Measurements from ENCODE around the gene MED12. TPM values are rescaled to one million over a fixed set of nuclear protein-coding genes. Genes with fewer than 3 reads are reported as not detected.

Gene MED12
- total and polyA plus RNA-seq, 7 experiments from 2014 or later: 12.5 to 104 (median 73.3) TPM

DNA sequence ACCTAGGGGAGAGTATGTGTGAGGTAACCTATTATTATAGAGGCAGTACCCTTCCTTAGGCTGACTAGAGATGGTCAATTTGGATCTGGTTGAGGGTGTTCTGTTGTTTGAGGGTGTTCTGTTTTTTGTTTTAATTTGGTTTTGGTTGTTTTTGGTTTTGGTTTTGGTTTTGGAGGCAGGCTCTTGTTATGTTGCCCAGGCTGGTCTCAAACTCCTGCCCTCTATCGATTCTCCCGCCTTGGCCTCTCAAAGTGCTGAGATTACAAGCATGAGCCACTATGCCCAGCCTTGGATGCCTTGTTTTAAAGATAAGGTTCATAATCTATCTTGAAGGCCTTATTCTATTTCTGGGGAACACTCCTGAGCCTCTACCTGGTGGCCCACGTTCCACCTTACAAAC, 12.8 kb upstream of the MED12 start:
- Histone ChIP-seq H3K27me3 (ENCODE audit: control insufficient read depth in 2 of 2, insufficient read depth in 2 of 2, low read length in 2 of 2) (no peaks in the 10 kb centered on the region), H3K27ac (ENCODE audit: low read depth, low read length) (peak overlapping the region; percentile 96), H3K36me3 (ENCODE audit: control insufficient read depth in 2 of 3, insufficient read depth in 3 of 3, low read length in 3 of 3) (peaks cover 9 to 17% (median 11%) of the 10 kb centered on the region in 3 experiments), H3K4me1 (ENCODE audit: control insufficient read depth in 2 of 2, insufficient read depth in 2 of 2, low read length in 2 of 2) (peaks cover 59 to 63% of the 10 kb centered on the region in 2 donors), H3K9me3 (ENCODE audit: control insufficient read depth in 2 of 3, low read length in 3 of 3) (no peaks in the 10 kb centered on the region), H3K4me3 (ENCODE audit: low read length) (peak overlapping the region; percentile 8)
- peak overlapping the region; percentile 58 to 98 (median 78) for H3K4me3 Mint-ChIP-seq
- ChIA-PET POLR2A (interaction anchor here (0.6 to 8.5 kb wide), 6 partner anchors 10 to 1474 kb away, joined by 3 to 125 read pairs (median 4); partner anchors contain the start of genes FOXO4 and MED12), CTCF (interaction anchor here (1.2 kb wide), 2 partner anchors 12 to 25 kb away, joined by 6 to 7 read pairs; partner anchors contain the start of gene MED12)
- no peak for ATAC-seq
- peaks cover 13 to 58% (median 39%) of the 10 kb centered on the region in 5 donors for H3K36me3 Mint-ChIP-seq
- no peaks in the 10 kb centered on the region for H3K27me3 Mint-ChIP-seq
- H3K27ac Mint-ChIP-seq: peak overlapping the region; percentile 83 to 99 (median 96)
- DNase-seq: no peak
- H3K4me1 Mint-ChIP-seq: peaks cover 39 to 92% (median 72%) of the 10 kb centered on the region in 7 donors
- intact Hi-C loops (cut with micrococcal nuclease): loop anchor here in 1 of 2 donors (1.0 kb wide), 1 partner anchor 7 kb away; no protein-coding TSS in a partner anchor
- H3K9me3 Mint-ChIP-seq: peaks cover 0 to 5% (median 0%) of the 10 kb centered on the region in 11 donors

- H3K36me3 ChIP-seq (ENCODE audit: control insufficient read depth in 2 of 3, insufficient read depth in 3 of 3, low read length in 3 of 3): peaks cover 9 to 20% (median 11%) of the 10 kb centered on the region in 3 experiments
- H3K27me3 ChIP-seq (ENCODE audit: control insufficient read depth in 2 of 2, insufficient read depth in 2 of 2, low read length in 2 of 2): no peaks in the 10 kb centered on the region
- H3K27ac ChIP-seq (ENCODE audit: low read depth, low read length): peak within 1 kb of the TSS; percentile 96
- no peak for DNase-seq
- no peaks in the 10 kb centered on the region for H3K9me3 ChIP-seq (ENCODE audit: control insufficient read depth in 2 of 3, low read length in 3 of 3)
- H3K4me1 ChIP-seq (ENCODE audit: control insufficient read depth in 2 of 2, insufficient read depth in 2 of 2, low read length in 2 of 2): peaks cover 55 to 58% of the 10 kb centered on the region in 2 donors
- Mint-ChIP-seq H3K27ac (peak within 1 kb of the TSS; percentile 91 to 100 (median 98)), H3K4me1 (peaks cover 34 to 87% (median 65%) of the 10 kb centered on the region in 7 donors), H3K4me3 (peak within 1 kb of the TSS; percentile 93 to 98 (median 98)), H3K27me3 (no peaks in the 10 kb centered on the region), H3K36me3 (peaks cover 15 to 66% (median 42%) of the 10 kb centered on the region in 5 donors), H3K9me3 (peaks cover 0 to 5% (median 0%) of the 10 kb centered on the region in 11 donors)
- intact Hi-C loops (cut with micrococcal nuclease): loop anchor here in 1 of 2 donors (1.0 kb wide), 1 partner anchor 8 kb away; no protein-coding TSS in a partner anchor
- ATAC-seq: no peak
- CTCF ChIA-PET: interaction anchor here (1.2 kb wide), 1 partner anchor 24 kb away, joined by 6 read pairs; no protein-coding TSS in a partner anchor
- POLR2A ChIA-PET: interaction anchor here (0.6 to 8.5 kb wide), 3 partner anchors 10 to 148 kb away, joined by 3 to 125 read pairs (median 4); partner anchors contain the start of genes FOXO4 and MED12
- H3K4me3 ChIP-seq (ENCODE audit: low read length): peak within 1 kb of the TSS; percentile 80
Measured at GRCh38 chrX:71106427-71106826, 12.0 kb upstream of the MED12 start, which contains the start of gene CXorf65. Gene CXorf65, minus strand, starts transcription at chrX:71106740. Its CDS starts 184 bp downstream, at chrX:71106556.

GRCh38 chrX:71107245-71107644, 11.2 kb upstream of the MED12 start:
- ChIA-PET CTCF (interaction anchor here (1.2 kb wide), 1 partner anchor 8 kb away, joined by 4 read pairs; no protein-coding TSS in a partner anchor), POLR2A (interaction anchor here (1.4 to 8.5 kb wide), 3 partner anchors 11 to 35 kb away, joined by 3 to 125 read pairs (median 27); partner anchors contain the start of gene MED12)
- Histone ChIP-seq H3K27me3 (ENCODE audit: control insufficient read depth in 2 of 2, insufficient read depth in 2 of 2, low read length in 2 of 2) (no peaks in the 10 kb centered on the region), H3K9me3 (ENCODE audit: control insufficient read depth in 2 of 3, low read length in 3 of 3) (no peaks in the 10 kb centered on the region), H3K27ac (ENCODE audit: low read depth, low read length) (peak overlapping the region; percentile 96), H3K4me1 (ENCODE audit: control insufficient read depth in 2 of 2, insufficient read depth in 2 of 2, low read length in 2 of 2) (peaks cover 50 to 55% of the 10 kb centered on the region in 2 donors), H3K36me3 (ENCODE audit: control insufficient read depth in 2 of 3, insufficient read depth in 3 of 3, low read length in 3 of 3) (peaks cover 9 to 20% (median 11%) of the 10 kb centered on the region in 3 experiments), H3K4me3 (ENCODE audit: low read length) (peak overlapping the region; percentile 80)
- ATAC-seq (no peak), DNase-seq (no peak)
- H3K9me3 Mint-ChIP-seq: peaks cover 0 to 5% (median 0%) of the 10 kb centered on the region in 11 donors
- H3K4me3 Mint-ChIP-seq: peak overlapping the region; percentile 93 to 98 (median 98)
- peaks cover 32 to 82% (median 65%) of the 10 kb centered on the region in 7 donors for H3K4me1 Mint-ChIP-seq
- peak overlapping the region; percentile 82 to 100 (median 98) for H3K27ac Mint-ChIP-seq
- intact Hi-C loops (cut with micrococcal nuclease): no loop called here
- H3K36me3 Mint-ChIP-seq: peaks cover 15 to 66% (median 42%) of the 10 kb centered on the region in 5 donors
- no peaks in the 10 kb centered on the region for H3K27me3 Mint-ChIP-seq

DNA sequence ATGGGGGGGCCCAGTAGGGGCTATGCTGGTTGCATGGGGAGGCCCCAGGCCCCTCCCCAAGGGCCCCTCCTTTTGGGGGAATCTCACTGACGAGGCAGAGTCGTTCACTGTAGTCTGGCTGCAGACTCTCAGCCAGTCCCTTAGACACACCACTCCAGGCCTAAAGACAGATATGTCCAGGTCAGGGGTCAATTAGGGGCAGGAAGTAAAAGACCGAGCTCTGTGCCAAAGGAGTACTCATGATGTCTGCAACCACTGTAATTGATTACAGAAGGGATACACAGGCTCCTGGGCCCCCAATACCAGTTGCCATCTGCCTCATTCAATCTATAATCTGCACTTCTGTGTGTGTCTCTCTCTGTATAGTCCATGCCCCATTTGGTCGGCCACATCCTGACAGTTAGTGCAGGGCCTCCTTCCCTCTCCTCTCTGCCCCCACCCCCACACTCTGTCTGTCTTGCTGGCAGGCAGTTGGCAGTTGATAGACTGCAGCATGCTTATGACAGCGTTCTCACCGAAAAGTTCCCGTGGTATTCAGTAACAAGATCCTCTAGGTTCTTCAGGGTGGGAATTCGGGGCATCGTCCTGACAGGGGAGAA, 10.5 kb upstream of the MED12 start:
- no peaks in the 10 kb centered on the region for H3K27me3 Mint-ChIP-seq
- peak overlapping the region; percentile 93 to 98 (median 98) for H3K4me3 Mint-ChIP-seq
- DNase-seq (peak in 5 of 9 donors; percentile 38 to 61 (median 47)), ATAC-seq (no peak)
- peak overlapping the region; percentile 82 to 100 (median 98) for H3K27ac Mint-ChIP-seq
- intact Hi-C loops (cut with micrococcal nuclease): loop anchor here (1.0 kb wide), 1 partner anchor 10 kb away; the partner anchor contains the start of gene MED12 (in 2 of the 2)
- peaks cover 39 to 83% (median 65%) of the 10 kb centered on the region in 7 donors for H3K4me1 Mint-ChIP-seq
- H3K27me3 ChIP-seq (ENCODE audit: control insufficient read depth in 2 of 2, insufficient read depth in 2 of 2, low read length in 2 of 2): no peaks in the 10 kb centered on the region
- POLR2A ChIA-PET: interaction anchor here (1.0 to 1.9 kb wide), 4 partner anchors 8 to 34 kb away, joined by 3 to 27 read pairs (median 6); partner anchors contain the start of genes FOXO4 and MED12
- peaks cover 15 to 66% (median 42%) of the 10 kb centered on the region in 5 donors for H3K36me3 Mint-ChIP-seq
- peaks cover 9 to 20% (median 11%) of the 10 kb centered on the region in 3 experiments for H3K36me3 ChIP-seq (ENCODE audit: control insufficient read depth in 2 of 3, insufficient read depth in 3 of 3, low read length in 3 of 3)
- H3K27ac ChIP-seq (ENCODE audit: low read depth, low read length): peak overlapping the region; percentile 96
- H3K4me1 ChIP-seq (ENCODE audit: control insufficient read depth in 2 of 2, insufficient read depth in 2 of 2, low read length in 2 of 2): peaks cover 51 to 59% of the 10 kb centered on the region in 2 donors
- peaks cover 0 to 7% (median 0%) of the 10 kb centered on the region in 11 donors for H3K9me3 Mint-ChIP-seq
- peak overlapping the region; percentile 80 for H3K4me3 ChIP-seq (ENCODE audit: low read length)
- CTCF ChIA-PET: interaction anchor here (1.2 kb wide), 1 partner anchor 8 kb away, joined by 4 read pairs; no protein-coding TSS in a partner anchor
- no peaks in the 10 kb centered on the region for H3K9me3 ChIP-seq (ENCODE audit: control insufficient read depth in 2 of 3, low read length in 3 of 3)

GRCh38 chrX:71109051-71109450, 9.3 kb upstream of the MED12 start:
- H3K4me1 Mint-ChIP-seq: peaks cover 39 to 79% (median 56%) of the 10 kb centered on the region in 7 donors
- peak overlapping the region; percentile 82 to 100 (median 98) for H3K27ac Mint-ChIP-seq
- ChIA-PET POLR2A (interaction anchor here (1.0 to 1.9 kb wide), 4 partner anchors 9 to 425 kb away, joined by 3 to 27 read pairs (median 6); partner anchors contain the start of genes FOXO4 and MED12), CTCF (no interaction called here)
- Histone ChIP-seq H3K4me1 (ENCODE audit: control insufficient read depth in 2 of 2, insufficient read depth in 2 of 2, low read length in 2 of 2) (peaks cover 46 to 56% of the 10 kb centered on the region in 2 donors), H3K4me3 (ENCODE audit: low read length) (peak overlapping the region; percentile 80), H3K36me3 (ENCODE audit: control insufficient read depth in 2 of 3, insufficient read depth in 3 of 3, low read length in 3 of 3) (peaks cover 9 to 20% (median 11%) of the 10 kb centered on the region in 3 experiments), H3K27me3 (ENCODE audit: control insufficient read depth in 2 of 2, insufficient read depth in 2 of 2, low read length in 2 of 2) (no peaks in the 10 kb centered on the region), H3K9me3 (ENCODE audit: control insufficient read depth in 2 of 3, low read length in 3 of 3) (no peaks in the 10 kb centered on the region), H3K27ac (ENCODE audit: low read depth, low read length) (peak overlapping the region; percentile 96)
- ATAC-seq (no peak), DNase-seq (no peak)
- H3K36me3 Mint-ChIP-seq: peaks cover 15 to 63% (median 42%) of the 10 kb centered on the region in 5 donors
- H3K4me3 Mint-ChIP-seq: peak overlapping the region; percentile 93 to 98 (median 98)
- peaks cover 0 to 7% (median 0%) of the 10 kb centered on the region in 11 donors for H3K9me3 Mint-ChIP-seq
- H3K27me3 Mint-ChIP-seq: no peaks in the 10 kb centered on the region
- intact Hi-C loops (cut with micrococcal nuclease): no loop called here
